Measurements from ENCODE around the gene ANKS1B. TPM values are rescaled to one million over a fixed set of nuclear protein-coding genes. Genes with fewer than 3 reads are reported as not detected.
A peak's percentile ranks its signal among the peaks of the same experiment; 100 is the strongest.

Gene ANKS1B
- total RNA-seq, 1 experiment from 2014 or later = 15.1 TPM

GRCh38 chr12:98939926-98940325 lies 1044.8 kb downstream of the ANKS1B start:
- no peak for DNase-seq (ENCODE audit: low read depth, low spot score)
- in situ Hi-C loops (cut with HindIII; ENCODE audit: low pct_unique_long_range_greater_than_20kb, low sequenced_read_pairs) = loop anchor here (25.0 kb wide), 1 partner anchor 203 kb away; no protein-coding TSS in a partner anchor

- in situ Hi-C loops (cut with HindIII; ENCODE audit: low pct_unique_long_range_greater_than_20kb, low sequenced_read_pairs) = loop anchor here (25.0 kb wide), 1 partner anchor 202 kb away; no protein-coding TSS in a partner anchor
These were observed 1045.4 kb downstream of the ANKS1B start for GRCh38 chr12:98939350-98939749.

GRCh38 chr12:98935847-98936246 lies 1048.9 kb downstream of the ANKS1B start:
- in situ Hi-C loops (cut with HindIII; ENCODE audit: low pct_unique_long_range_greater_than_20kb, low sequenced_read_pairs) = loop anchor here (25.0 kb wide), 1 partner anchor 199 kb away; no protein-coding TSS in a partner anchor

More at GRCh38 chr12:98939350-98939749, 1045.4 kb downstream of the ANKS1B start:
- peak; percentile 74 for DNase-seq (ENCODE audit: low read depth, low spot score)

GRCh38 chr12:98922871-98923270 lies 1061.9 kb downstream of the ANKS1B start:
- no peak for DNase-seq (ENCODE audit: low read depth, low spot score)
- in situ Hi-C loops (cut with HindIII; ENCODE audit: low pct_unique_long_range_greater_than_20kb, low sequenced_read_pairs) = no loop called here

More at GRCh38 chr12:98935847-98936246, 1048.9 kb downstream of the ANKS1B start:
- no peak for DNase-seq (ENCODE audit: low read depth, low spot score)

GRCh38 chr12:98918176-98918863 lies 1066.4 kb downstream of the ANKS1B start:
- in situ Hi-C loops (cut with HindIII; ENCODE audit: low pct_unique_long_range_greater_than_20kb, low sequenced_read_pairs) = no loop called here
- no peak for DNase-seq (ENCODE audit: low read depth, low spot score)

- in situ Hi-C loops (cut with HindIII; ENCODE audit: low pct_unique_long_range_greater_than_20kb, low sequenced_read_pairs) = no loop called here
- DNase-seq (ENCODE audit: low read depth, low spot score) = no peak
These were observed 1068.6 kb downstream of the ANKS1B start for GRCh38 chr12:98916106-98916505.

GRCh38 chr12:98912401-98912974 lies 1072.2 kb downstream of the ANKS1B start:
- DNase-seq (ENCODE audit: low read depth, low spot score) = no peak
- in situ Hi-C loops (cut with HindIII; ENCODE audit: low pct_unique_long_range_greater_than_20kb, low sequenced_read_pairs) = no loop called here

GRCh38 chr12:98911396-98911795 lies 1073.3 kb downstream of the ANKS1B start:
- peak; percentile 11 for DNase-seq (ENCODE audit: low read depth, low spot score)
- in situ Hi-C loops (cut with HindIII; ENCODE audit: low pct_unique_long_range_greater_than_20kb, low sequenced_read_pairs) = no loop called here

- DNase-seq (ENCODE audit: low read depth, low spot score) = no peak
These were observed 1075.0 kb downstream of the ANKS1B start for GRCh38 chr12:98909746-98910145.

GRCh38 chr12:98908866-98909265 lies 1075.9 kb downstream of the ANKS1B start:
- peak; percentile 60 for DNase-seq (ENCODE audit: low read depth, low spot score)
- in situ Hi-C loops (cut with HindIII; ENCODE audit: low pct_unique_long_range_greater_than_20kb, low sequenced_read_pairs) = no loop called here

More at GRCh38 chr12:98909746-98910145, 1075.0 kb downstream of the ANKS1B start:
- in situ Hi-C loops (cut with HindIII; ENCODE audit: low pct_unique_long_range_greater_than_20kb, low sequenced_read_pairs) = no loop called here

GRCh38 chr12:98903875-98904274 lies 1080.9 kb downstream of the ANKS1B start:
- no peak for DNase-seq (ENCODE audit: low read depth, low spot score)
- in situ Hi-C loops (cut with HindIII; ENCODE audit: low pct_unique_long_range_greater_than_20kb, low sequenced_read_pairs) = no loop called here

- in situ Hi-C loops (cut with HindIII; ENCODE audit: low pct_unique_long_range_greater_than_20kb, low sequenced_read_pairs) = no loop called here
- no peak for DNase-seq (ENCODE audit: low read depth, low spot score)
These were observed 1083.5 kb downstream of the ANKS1B start for GRCh38 chr12:98901189-98901588.

- DNase-seq (ENCODE audit: low read depth, low spot score) = no peak
- in situ Hi-C loops (cut with HindIII; ENCODE audit: low pct_unique_long_range_greater_than_20kb, low sequenced_read_pairs) = no loop called here
These were observed 1087.8 kb downstream of the ANKS1B start for GRCh38 chr12:98896938-98897337.

GRCh38 chr12:98895086-98895651 lies 1089.6 kb downstream of the ANKS1B start:
- DNase-seq (ENCODE audit: low read depth, low spot score) = peak; percentile 32
- in situ Hi-C loops (cut with HindIII; ENCODE audit: low pct_unique_long_range_greater_than_20kb, low sequenced_read_pairs) = no loop called here

- DNase-seq (ENCODE audit: low read depth, low spot score) = peak; percentile 32
- in situ Hi-C loops (cut with HindIII; ENCODE audit: low pct_unique_long_range_greater_than_20kb, low sequenced_read_pairs) = no loop called here
These were observed 1090.2 kb downstream of the ANKS1B start for GRCh38 chr12:98894412-98895085.

GRCh38 chr12:98893675-98894411 lies 1090.9 kb downstream of the ANKS1B start:
- in situ Hi-C loops (cut with HindIII; ENCODE audit: low pct_unique_long_range_greater_than_20kb, low sequenced_read_pairs) = no loop called here
- DNase-seq (ENCODE audit: low read depth, low spot score) = peak; percentile 28

GRCh38 chr12:98893126-98893674 lies 1091.5 kb downstream of the ANKS1B start:
- in situ Hi-C loops (cut with HindIII; ENCODE audit: low pct_unique_long_range_greater_than_20kb, low sequenced_read_pairs) = no loop called here
- peak; percentile 56 for DNase-seq (ENCODE audit: low read depth, low spot score)

All from SK-MEL-5 (cell line).